Testis (tissue), 2 donors: ENCODE measurements around the gene KRTAP9-7.

Experiments used
- POLR2A ChIP-seq: fragments of 450-650 bp; IDR thresholded peaks from one replicate; pipeline ENCODE4 v1.6.1; 2017; ENCODE audit warnings: antibody characterized with exemption, mild to moderate bottlenecking, moderate library complexity
- TF ChIP-seq, protein P1 (sequence below), 3 experiments: fragments of 450-650 bp in 2 of 3; fragments of 200-600 bp in 1 of 3; sonication (generic) in 1 of 3; IDR thresholded peaks; one replicate each; pipeline ENCODE4 v1.5.1; 2016 to 2019; ENCODE audit warnings: antibody characterized with exemption in 3 of 3, mild to moderate bottlenecking in 2 of 3, moderate library complexity in 1 of 3

DNA sequence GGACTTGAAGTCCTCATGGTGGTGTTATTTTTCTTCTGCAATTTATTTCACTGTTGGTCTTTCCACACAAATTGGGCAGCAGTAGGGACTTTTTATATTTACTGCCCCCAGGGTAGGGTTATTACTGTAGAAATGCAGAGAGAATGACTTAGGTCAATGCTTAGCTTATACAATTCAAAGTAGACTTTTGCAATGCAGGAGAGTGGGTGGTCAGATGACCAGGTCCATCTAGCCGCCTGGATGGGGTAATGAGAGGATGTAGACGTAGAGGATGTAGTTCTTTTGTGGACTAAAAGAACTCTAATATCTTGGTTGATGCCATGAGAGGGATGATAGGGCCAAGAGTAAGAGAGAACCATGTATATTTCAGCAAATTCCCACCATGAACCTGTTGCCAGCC, 42.7 kb downstream of the KRTAP9-7 start:
- TF ChIP-seq, protein P1, sequence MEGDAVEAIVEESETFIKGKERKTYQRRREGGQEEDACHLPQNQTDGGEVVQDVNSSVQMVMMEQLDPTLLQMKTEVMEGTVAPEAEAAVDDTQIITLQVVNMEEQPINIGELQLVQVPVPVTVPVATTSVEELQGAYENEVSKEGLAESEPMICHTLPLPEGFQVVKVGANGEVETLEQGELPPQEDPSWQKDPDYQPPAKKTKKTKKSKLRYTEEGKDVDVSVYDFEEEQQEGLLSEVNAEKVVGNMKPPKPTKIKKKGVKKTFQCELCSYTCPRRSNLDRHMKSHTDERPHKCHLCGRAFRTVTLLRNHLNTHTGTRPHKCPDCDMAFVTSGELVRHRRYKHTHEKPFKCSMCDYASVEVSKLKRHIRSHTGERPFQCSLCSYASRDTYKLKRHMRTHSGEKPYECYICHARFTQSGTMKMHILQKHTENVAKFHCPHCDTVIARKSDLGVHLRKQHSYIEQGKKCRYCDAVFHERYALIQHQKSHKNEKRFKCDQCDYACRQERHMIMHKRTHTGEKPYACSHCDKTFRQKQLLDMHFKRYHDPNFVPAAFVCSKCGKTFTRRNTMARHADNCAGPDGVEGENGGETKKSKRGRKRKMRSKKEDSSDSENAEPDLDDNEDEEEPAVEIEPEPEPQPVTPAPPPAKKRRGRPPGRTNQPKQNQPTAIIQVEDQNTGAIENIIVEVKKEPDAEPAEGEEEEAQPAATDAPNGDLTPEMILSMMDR (IDR thresholded peaks at IDR 0.05) = no peak
- TF ChIP-seq POLR2A = no peak
